ENCODE measurements around the gene CCDC33.
A peak's percentile ranks its signal among the peaks of the same experiment; 100 is the strongest.

Gene CCDC33

DNA sequence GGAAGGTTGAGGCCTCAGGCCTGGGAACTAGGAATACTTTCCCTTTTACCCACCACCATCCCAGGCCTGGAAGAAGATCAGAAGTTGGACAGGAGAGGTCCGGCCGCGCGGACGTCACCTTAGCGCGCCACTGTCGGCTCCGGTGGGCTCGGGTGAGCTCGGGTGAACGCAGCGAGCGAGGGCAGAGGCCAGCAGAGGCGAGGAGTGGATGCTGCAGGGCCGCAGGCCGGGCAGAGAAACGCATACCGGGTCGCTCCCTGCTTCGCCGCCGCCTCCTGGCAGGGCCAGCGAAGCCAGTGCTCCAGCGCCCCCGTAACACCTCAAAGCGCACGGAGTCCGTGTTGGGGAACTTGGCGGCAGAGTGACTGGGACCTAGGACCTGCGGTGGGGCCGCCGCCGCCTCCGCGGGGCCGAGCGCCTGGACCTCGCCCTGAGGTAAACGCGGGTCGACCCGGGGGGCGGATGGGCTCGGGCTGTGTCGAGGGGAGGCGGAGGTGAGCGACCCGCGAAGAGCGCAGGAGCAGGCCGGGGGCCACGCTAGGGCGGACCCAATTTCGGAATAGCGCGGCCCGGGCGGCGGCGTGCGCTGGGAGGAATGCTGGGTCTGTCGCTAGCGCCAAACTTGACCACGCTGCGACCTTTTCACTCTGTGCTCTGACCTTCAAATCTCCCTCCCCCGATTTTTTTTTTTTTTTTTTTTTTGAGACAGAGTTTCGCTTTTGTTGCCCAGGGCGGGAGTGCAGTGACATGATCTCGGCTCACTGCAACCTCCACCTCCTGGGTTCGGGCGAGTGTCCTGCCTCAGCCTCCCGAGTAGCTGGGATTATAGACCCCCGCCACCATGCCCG, 129.7 kb downstream of the CCDC33 start:
- DNase-seq, result peak in 3 of 4 experiments; percentile 19 to 50 (median 33)

GRCh38 chr15:74367296-74367854, 131.2 kb downstream of the CCDC33 start, which contains the start of gene CYP11A1:
TSS of gene CYP11A1 (minus strand) at chr15:74367646. CDS start at chr15:74367585, 61 bp downstream.
- no peak for DNase-seq

DNA sequence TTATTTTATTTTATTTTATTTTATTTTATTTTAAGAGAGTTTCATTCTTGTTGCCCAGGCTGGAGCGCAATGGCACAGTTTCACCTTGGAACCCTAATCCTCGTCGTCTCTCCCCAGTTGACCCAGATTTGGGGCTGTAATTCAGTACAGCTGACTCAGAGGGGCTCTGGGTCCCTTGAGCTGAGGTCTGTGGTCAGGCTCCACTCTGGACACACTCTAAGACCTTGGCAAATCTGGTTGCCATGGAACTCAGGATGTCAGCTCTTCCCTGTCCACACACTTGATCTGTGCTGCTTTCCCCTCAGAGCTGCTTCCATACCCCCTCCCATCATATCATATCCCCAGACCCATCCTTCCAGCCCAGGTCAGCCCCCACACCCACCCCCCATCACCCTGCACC, 132.0 kb downstream of the CCDC33 start:
- DNase-seq, result no peak

- peak in 1 of 4 experiments; percentile 13 for DNase-seq
Observed at GRCh38 chr15:74369084-74369745, 133.1 kb downstream of the CCDC33 start.

DNA sequence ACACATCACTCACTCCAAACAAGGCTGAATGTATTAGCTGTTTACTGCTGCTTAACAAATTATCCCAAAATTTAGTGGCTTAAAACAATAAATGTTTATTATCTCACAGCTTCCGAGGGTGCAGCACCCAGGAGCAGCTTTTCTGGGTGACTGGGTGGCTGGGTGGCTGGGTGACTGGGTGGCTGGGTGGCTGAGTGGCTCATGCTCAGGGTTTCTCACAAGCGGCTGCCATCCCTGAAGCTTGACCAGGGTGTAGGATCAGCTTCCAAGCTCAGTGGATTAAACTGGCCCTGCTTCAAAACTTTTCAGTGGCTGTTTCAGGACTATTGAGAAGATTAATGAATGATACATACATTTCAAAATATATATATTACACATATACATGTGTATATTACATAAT, 133.6 kb downstream of the CCDC33 start:
- no peak for DNase-seq

GRCh38 chr15:74370471-74370870, 134.3 kb downstream of the CCDC33 start:
- DNase-seq, result no peak

DNA sequence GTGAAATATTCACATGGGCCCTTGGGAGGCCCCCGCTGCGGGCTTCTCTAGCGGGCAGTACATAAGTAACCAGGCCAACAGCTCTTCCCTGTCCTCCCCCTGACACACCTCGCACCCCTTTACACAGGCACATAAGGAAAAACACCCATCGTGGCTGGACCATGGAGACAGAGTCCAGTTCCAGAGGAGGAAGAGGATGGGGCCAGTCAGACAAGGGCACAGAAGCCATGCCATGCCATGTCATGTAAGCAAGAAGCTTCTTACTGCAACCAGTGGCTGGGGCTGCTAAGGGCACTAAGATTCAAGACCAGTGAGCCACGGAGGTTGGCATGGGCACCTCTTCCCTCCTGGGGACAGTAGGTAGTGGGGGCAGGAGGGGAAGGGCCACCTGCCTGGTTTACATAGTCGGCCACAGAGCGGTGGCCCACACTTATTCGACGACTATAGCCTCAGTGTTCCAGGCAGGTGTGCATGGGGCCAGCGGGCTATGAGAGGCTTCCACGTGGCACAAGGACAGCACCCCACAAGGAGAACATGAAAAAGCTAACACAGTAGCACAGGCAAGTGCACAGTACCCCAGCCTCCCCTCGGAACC, 137.0 kb downstream of the CCDC33 start:
- no peak for DNase-seq

DNA sequence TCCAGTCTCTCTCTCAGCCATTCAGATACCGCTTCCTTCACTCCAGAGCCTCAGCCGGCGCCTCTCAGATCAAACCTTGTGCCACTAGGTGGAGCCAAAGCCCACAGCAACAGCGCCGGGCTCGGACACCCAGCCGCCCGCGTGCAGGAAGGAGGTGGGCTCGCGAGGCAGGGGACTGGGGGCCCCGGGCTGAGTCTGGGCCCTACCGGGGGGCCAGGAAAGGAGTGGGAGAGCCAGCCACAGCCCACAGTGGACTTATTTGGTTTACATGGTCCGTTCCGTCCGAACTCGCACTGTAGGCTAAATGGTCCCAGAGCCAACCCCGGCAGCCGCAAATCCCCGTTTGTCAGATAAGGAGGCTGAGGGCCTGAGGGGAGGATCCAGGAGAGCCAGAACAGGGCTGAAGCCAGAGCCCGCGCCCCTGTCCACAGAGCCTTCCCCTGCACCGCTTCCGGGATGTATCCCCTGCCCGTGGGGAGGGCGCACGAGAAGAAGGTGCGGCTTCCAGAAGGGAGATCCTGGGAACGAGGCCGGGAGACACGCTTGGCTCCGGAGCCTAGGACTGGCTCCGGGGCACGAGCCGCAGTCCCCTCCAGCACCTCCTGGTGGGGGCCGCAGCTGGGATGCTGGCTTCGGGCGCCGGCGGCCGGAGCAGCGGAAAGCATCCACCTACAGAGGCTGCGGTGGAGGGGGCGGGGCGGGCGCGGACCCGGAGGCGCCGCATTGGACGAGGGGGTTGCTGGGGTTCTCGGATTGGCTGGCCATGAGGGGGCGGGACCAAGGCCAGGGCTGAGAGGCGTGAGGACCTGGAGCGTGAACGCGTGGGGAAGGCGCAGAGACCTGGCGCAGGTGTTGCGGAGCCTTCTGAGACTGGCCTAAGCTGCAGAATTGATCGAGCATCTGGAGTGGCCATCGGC, 137.9 kb downstream of the CCDC33 start:
- DNase-seq, result peak; percentile 86 to 94 (median 91)

DNA sequence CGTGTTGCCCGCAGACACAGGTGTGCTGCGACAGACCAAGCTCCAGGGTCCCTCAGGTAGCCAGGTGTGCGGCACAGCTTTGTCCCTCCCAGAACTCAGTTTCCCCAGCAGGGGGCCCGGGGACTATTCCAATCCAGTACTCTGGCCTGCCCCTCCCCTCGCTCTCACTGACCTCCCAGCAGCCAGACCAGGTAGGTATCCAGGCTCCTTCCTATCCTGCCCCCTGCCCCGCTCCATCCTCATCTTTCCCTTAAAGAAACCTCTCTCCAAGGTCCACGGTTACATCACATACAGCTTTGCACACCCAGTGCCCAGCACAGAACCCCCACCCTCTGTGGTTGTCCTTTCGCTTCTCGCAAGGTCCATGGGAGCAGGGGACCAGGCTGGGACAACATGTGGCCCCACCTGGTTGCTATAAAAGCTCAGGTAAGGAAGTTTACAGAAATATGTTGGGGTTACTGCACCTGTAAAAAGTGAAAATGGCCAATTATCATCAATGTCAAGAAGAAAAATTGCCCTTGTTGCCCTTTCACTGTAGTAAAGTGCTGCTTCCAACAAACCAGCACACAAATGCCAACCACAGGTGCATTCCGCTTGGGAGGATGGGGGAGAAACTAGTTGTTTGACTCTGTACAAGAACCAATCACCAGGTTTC, 138.6 kb downstream of the CCDC33 start:
- no peak for DNase-seq

DNA sequence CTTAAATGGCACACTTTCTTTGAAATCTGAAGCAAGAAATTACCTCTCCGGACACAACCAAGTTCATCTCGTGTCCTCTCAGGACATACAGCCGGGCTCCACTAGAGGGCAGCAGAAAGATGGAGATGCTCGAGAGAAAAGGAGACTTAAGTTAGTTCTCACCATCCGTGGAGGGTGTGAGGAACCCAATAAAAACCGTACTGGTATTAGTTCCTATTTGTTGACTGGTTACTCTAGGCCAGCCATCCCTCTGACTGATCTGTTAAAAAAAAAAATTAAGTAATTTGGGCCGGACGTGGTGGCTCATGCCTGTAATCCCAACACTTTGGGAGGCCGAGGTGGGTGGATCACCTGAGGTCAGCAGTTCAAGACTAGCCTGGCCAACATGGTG, 139.2 kb downstream of the CCDC33 start:
- peak; percentile 89 to 93 (median 90) for DNase-seq

GRCh38 chr15:74376226-74376625, 140.1 kb downstream of the CCDC33 start:
- peak in 1 of 4 experiments; percentile 0 for DNase-seq

GRCh38 chr15:74376825-74377581, 140.9 kb downstream of the CCDC33 start:
- DNase-seq, result peak in 1 of 4 experiments; percentile 0

DNA sequence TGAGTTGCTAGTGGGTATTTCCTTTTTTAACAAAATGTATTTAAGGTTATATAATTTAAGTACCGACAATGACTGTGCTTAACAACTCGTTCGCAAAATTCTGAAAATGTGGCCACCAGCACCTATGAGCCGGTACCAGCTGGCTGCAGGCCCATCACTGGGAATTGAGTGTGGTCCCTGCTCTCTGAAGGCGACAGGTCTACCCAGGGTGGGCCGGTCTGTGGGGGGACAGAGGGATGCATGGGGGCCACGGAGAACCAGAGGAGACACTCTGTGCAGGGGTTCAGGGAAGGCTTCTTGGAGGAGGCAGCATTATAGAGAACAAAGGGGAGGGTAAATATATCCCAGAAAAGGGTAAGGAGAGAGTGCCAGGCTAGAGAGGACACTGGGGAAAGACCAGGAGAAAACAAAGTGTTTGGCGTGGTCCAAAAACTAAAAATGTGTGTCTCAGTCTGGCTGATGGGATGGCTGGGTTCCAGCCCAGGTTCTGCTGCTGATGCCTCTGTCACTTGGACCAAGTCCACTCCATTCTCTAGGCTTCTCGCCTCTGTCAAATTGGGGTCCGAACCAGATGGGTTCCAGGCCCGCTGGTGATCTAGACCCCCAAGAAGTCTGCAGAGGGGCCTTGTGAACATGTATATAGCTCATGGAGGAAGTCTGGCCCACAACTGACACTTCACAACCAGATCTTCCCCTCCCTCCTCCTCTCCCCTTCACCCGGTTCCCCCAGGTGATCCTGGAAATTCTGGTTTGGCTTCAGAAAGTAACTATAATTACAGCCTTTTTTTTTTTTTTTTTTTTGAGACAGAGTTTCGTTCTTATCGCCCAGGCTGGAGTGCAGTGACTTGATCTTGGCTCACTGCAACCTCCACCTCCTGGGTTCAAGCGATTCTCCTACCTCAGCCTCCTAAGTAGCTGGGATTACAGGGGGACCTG, 142.0 kb downstream of the CCDC33 start:
- no peak for DNase-seq

- peak; percentile 45 to 70 (median 62) for DNase-seq
Observed at GRCh38 chr15:74378848-74379247, 142.7 kb downstream of the CCDC33 start.

DNA sequence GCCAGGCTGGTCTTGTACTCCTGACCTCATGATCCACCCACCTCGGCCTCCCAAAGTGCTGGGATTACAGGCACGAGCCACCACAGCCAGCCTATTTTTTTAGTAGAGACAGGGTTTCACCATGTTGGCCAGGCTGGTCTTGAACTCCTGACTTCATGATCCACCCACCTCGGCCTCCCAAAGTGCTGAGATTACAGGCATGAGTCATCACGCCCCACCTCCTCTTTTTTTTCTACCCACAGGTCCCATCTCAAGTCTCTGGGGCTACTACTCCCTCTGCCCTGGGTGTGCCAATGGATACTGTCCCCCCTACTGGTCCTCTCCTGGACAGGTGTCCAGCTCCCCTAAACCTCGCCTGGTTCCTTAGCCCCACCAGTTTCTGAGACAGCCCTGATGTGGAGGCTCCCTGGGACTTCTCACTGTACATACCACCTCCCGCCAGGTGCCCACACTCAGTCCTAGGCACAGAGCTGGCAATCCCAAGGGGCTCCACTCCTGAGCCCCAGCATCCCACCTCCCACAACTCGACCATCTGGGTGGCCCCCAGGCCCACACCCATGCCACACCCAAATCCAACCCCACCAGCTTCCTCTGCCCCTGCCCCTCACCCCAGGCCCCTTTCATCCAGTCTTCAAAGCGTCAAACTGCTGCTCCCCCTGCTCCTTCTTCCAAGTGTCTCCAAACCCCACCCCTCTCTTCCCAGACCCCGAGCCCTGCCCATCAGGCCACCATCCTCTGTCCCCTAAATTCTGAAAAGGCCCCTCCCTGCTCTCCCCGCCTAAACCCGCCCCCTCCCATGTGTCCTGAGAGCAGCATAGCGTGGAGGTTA, 144.4 kb downstream of the CCDC33 start:
- DNase-seq, result no peak

- DNase-seq, result no peak
Observed at GRCh38 chr15:74381190-74381453, 145.0 kb downstream of the CCDC33 start.

GRCh38 chr15:74381481-74381880, 145.4 kb downstream of the CCDC33 start:
- DNase-seq, result no peak

DNA sequence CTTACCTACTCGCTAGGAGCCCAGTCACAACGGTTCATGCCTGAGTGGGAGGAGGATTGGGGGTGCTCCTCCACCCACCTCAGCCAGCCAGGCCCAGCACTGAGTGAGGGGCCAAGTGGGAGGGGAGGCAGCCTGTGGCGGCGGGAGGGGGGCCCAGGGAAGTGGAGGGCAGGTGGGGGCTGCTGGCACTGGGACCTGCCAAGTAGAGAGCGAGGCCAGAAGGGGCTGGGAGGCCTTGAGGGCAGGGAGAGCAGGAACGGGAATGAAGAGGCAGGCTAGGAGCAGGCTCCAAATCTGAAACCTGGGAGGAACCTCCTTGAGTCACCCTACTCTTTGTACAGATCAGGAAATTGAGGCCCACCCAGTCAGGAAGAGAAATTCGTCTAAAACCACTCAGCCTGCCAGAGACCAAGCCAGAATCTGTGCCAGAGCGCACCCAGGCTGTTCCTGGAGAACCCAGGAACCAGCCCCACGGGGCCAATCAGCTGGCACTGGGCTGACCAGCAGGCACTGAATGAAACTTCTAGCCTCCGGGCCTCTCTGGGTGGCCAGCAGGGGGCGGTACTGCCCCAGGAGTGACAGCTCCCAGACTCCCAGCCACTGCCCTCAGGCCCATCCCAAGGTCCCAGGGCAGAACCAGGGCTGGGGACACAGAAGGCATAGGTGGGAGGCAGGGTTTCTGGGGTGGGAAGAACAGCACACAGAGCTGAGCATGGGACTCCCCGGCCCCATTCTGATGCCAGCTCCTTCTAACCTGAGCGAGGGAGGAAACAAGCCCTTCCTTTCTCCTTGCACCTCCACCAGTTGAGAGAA, 146.1 kb downstream of the CCDC33 start:
- DNase-seq, result peak; percentile 90 to 95 (median 94)
